Gastroesophageal sphincter (tissue), 3 donors: Measurements from ENCODE around the gene LAMA3.

Experiments
- CTCF ChIP-seq, 4 experiments: fragments of 200-600 bp in 2 of 4; fragments of 450-650 bp in 2 of 4; sonication (generic) in 1 of 4; IDR thresholded peaks; one replicate each; pipeline ENCODE4 v1.5.1; 2017 to 2019; ENCODE audit warnings: antibody characterized with exemption in 4 of 4, mild to moderate bottlenecking in 2 of 4, moderate library complexity in 2 of 4
- POLR2A ChIP-seq, 2 donors: fragments of 450-650 bp; IDR thresholded peaks; one replicate each; pipeline ENCODE4 v1.6.1; 2017; ENCODE audit warnings: antibody characterized with exemption in 2 of 2, mild to moderate bottlenecking in 2 of 2, moderate library complexity in 1 of 2
- POLR2AphosphoS5 ChIP-seq: sonication (generic); formaldehyde crosslinking; IDR thresholded peaks from one replicate; pipeline ENCODE4 v1.6.1; 2017; ENCODE audit warnings: antibody characterized with exemption

GRCh38 chr18:23890589-23890988, 201.3 kb downstream of the LAMA3 start:
- TF ChIP-seq CTCF (IDR thresholded peaks at IDR 0.05): no peak
- no peak for TF ChIP-seq POLR2A (IDR thresholded peaks at IDR 0.05)
- no peak for TF ChIP-seq POLR2AphosphoS5
